T-cell (primary cell): ENCODE measurements around the gene METRNL. TPM values are rescaled to one million over a fixed set of nuclear protein-coding genes. Genes with fewer than 3 reads are reported as not detected.

Experiments
- ATAC-seq, 4 experiments: fragments of 200-7000 bp in 3 of 4; fragments of 150-1000 bp in 1 of 4; cut with Tn5 transposase; replicated peaks in 1 of 4; 1 replicate in 3 of 4; 2 replicates in 1 of 4; pipeline ENCODE4 v1.10.0; 2021; ENCODE audit warnings: moderate library complexity in 3 of 4, mild to moderate bottlenecking in 2 of 4, moderate number of reproducible peaks in 1 of 4
- CTCF ChIA-PET, 2 donors: fragments of 300-600 bp; sonication (Branson Sonifier 250); formaldehyde crosslinking; loops; one replicate each; lab custom pipeline; 2022; ENCODE audit warnings: antibody characterized with exemption in 2 of 2; lab: Charles Lee
- POLR2A ChIA-PET, 2 donors: fragments of 300-600 bp; sonication (Branson Sonifier 250); formaldehyde crosslinking; loops; one replicate each; lab custom pipeline; 2022; ENCODE audit warnings: antibody characterized with exemption in 2 of 2; lab: Charles Lee
- DNase-seq, 35 experiments: peaks; one replicate each; pipeline versions ENCODE4 v3.0.0 to v3.0.0-alpha.2; 2013 to 2023
- H3K27ac ChIP-seq: one replicate; pipeline ENCODE4 v1.5.1; 2013; ENCODE audit warnings: low read length
- H3K27me3 ChIP-seq, 2 experiments: replicated peaks in 1 of 2; 1 replicate in 1 of 2; 2 replicates in 1 of 2; pipeline versions ENCODE4 v1.6.1 to v1.7.0; 2013; ENCODE audit warnings: low read length in 1 of 2, mixed read lengths in 1 of 2; ENCODE audit not compliant: control insufficient read depth in 2 of 2, insufficient read depth in 2 of 2; ENCODE audit errors: extremely low read depth in 1 of 2
- H3K36me3 ChIP-seq, 2 donors: 1 replicate in 1 of 2; 2 replicates in 1 of 2; pipeline versions ENCODE4 v1.6.1 to v1.7.0; 2013; ENCODE audit warnings: low read length in 1 of 2; ENCODE audit not compliant: control insufficient read depth in 2 of 2, insufficient read depth in 1 of 2; ENCODE audit errors: extremely low read depth in 1 of 2
- H3K4me1 ChIP-seq, 2 experiments: 1 replicate in 1 of 2; 2 replicates in 1 of 2; pipeline versions ENCODE4 v1.6.1 to v1.7.0; 2013; ENCODE audit warnings: low read length in 2 of 2, mixed read lengths in 1 of 2; ENCODE audit not compliant: insufficient read depth in 2 of 2, control insufficient read depth in 1 of 2; ENCODE audit errors: extremely low read depth in 1 of 2
- H3K4me3 ChIP-seq, 2 donors: 1 replicate in 1 of 2; 2 replicates in 1 of 2; pipeline versions ENCODE4 v1.5.1 to v1.7.0; 2013; ENCODE audit warnings: mild to moderate bottlenecking in 2 of 2, low read length in 1 of 2, moderate library complexity in 1 of 2; ENCODE audit not compliant: control insufficient read depth in 1 of 2; ENCODE audit errors: extremely low read depth in 1 of 2
- H3K9me3 ChIP-seq: 2 replicates; pipeline ENCODE4 v1.7.0; 2013
- H3K27ac Mint-ChIP-seq, 2 donors: one replicate each; pipeline ENCODE4 v1.8.0; 2020 to 2021; ENCODE audit warnings: mild to moderate bottlenecking in 2 of 2, mixed read lengths in 2 of 2
- H3K27me3 Mint-ChIP-seq, 2 donors: one replicate each; pipeline ENCODE4 v1.8.0; 2021 to 2022; ENCODE audit warnings: mixed read lengths in 2 of 2
- H3K36me3 Mint-ChIP-seq: one replicate; pipeline ENCODE4 v1.8.0; 2021; ENCODE audit warnings: mixed read lengths
- H3K4me1 Mint-ChIP-seq, 3 donors: one replicate each; pipeline ENCODE4 v1.8.0; 2020 to 2022; ENCODE audit warnings: mixed read lengths in 3 of 3, mild to moderate bottlenecking in 1 of 3
- H3K4me3 Mint-ChIP-seq, 3 donors: one replicate each; pipeline ENCODE4 v1.8.0; 2020 to 2022; ENCODE audit warnings: mild to moderate bottlenecking in 3 of 3, mixed read lengths in 3 of 3, moderate library complexity in 3 of 3
- H3K9me3 Mint-ChIP-seq, 3 donors: one replicate each; pipeline ENCODE4 v1.8.0; 2020 to 2022; ENCODE audit warnings: mixed read lengths in 3 of 3
- WGBS: methylation state at CpG from one replicate; pipeline ENCODE4 v1.1.5; 2013; ENCODE audit warnings: missing lambda C conversion rate; ENCODE audit not compliant: insufficient coverage; 5-methylcytosine and 5-hydroxymethylcytosine counted together
- total RNA-seq, 35 experiments: library from RNA in 6 of 35; stranded (reverse) in 6 of 35; fragments of 120-200 nt in 1 of 35; gene quantifications; one replicate each; pipeline versions ENCODE4 v1.2.1 to v1.2.4 and lab custom pipeline; 2013 to 2026

The METRNL gene
- total RNA-seq, 5 donors from 2014 or later (not counting 1 experiment from before 2014, with no cell fraction given): 7.0 to 50.8 (median 11.9) TPM

DNA sequence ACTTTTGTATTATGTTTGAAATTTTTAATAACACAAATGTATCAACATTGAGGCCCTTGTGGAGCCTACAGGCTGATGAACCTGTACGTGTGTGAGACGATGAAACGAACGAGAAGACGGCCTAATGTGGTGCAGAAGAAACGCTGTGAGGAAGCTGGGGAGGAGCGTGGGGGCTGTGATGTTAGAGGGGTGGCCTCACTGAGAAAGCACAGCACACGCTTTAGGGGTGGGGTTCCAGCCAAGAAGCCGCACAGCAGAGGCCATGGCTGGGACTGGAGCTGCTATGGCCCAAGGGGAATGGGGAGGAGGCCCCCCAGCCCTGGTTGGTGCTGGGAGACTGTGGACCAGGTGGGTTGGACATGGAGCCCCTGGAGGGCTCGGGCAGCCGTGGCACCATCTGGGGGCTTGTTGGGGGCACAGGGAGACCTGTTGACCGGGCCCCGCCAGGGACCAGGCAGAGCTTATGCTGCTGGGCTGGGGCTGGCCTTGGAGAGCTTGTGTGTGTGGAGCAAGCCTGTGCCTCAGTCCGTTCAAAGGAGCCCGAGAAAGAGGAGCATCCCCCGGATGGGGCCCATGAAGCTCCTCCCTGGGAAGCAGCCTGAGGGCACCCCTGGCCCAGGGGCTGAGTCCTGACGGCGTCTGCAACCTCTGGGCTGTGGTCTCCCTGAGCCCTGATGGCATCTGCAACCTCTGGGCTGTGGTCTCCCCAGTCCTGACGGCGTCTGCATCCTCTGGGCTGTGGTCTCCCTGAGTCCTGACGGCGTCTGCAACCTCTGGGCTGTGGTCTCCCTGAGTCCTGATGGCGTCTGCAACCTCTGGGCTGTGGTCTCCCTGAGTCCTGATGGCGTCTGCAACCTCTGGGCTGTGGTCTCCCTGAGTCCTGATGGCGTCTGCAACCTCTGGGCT is 44.7 kb downstream of the METRNL start:
- ChIA-PET POLR2A (no interaction called here), CTCF (no interaction called here)
- DNase-seq (peak in 12 of 35 experiments; percentile 9 to 51 (median 31)), ATAC-seq (peak in 1 of 4 experiments; percentile 33)
- Mint-ChIP-seq H3K4me3 (no peak overlapping the region), H3K4me1 (peaks cover 13 to 39% (median 39%) of the 10 kb centered on the region in 3 donors), H3K36me3 (no peaks in the 10 kb centered on the region), H3K27me3 (peaks cover 27 to 42% of the 10 kb centered on the region in 2 donors), H3K27ac (peak overlapping the region in 1 of 2 donors; percentile 66), H3K9me3 (no peaks in the 10 kb centered on the region)
- Histone ChIP-seq H3K36me3 (no peaks in the 10 kb centered on the region), H3K4me1 (peaks cover 2 to 31% of the 10 kb centered on the region in 2 experiments), H3K9me3 (no peaks in the 10 kb centered on the region), H3K27me3 (peaks cover 0 to 64% of the 10 kb centered on the region in 2 experiments), H3K27ac (no peak overlapping the region), H3K4me3 (no peak overlapping the region)
- 61% methylated on average over 25 of the region's 25 CpGs for WGBS

DNA sequence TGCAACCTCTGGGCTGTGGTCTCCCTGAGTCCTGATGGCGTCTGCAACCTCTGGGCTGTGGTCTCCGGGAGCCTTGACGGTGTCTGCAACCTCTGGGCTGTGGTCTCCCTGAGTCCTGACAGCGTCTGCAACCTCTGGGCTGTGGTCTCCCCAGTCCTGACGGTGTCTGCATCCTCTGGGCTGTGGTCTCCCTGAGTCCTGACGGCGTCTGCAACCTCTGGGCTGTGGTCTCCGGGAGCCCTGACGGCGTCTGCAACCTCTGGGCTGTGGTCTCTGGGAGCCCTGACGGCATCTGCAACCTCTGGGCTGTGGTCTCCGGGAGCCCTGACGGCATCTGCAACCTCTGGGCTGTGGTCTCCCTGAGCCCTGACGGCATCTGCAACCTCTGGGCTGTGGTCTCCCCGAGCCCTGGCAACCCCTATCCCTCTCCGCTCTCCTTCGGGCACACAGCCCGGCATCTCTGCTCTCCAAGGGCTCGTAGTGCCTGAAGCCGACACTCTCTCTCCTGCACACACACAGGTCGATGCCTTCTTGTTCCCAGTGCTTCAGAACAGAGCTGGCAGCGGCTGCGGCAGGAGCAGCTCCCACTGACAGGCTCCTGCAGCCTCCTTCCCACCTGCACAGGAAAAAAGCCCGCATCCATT is 45.6 kb downstream of the METRNL start:
- peak in 30 of 35 experiments; percentile 20 to 70 (median 45) for DNase-seq
- no peaks in the 10 kb centered on the region for H3K36me3 Mint-ChIP-seq
- WGBS: 13% methylated on average over 19 of the region's 24 CpGs
- H3K4me1 Mint-ChIP-seq: peaks cover 13 to 35% (median 31%) of the 10 kb centered on the region in 3 donors
- peak overlapping the region in 1 of 2 donors; percentile 58 for H3K27ac Mint-ChIP-seq
- H3K9me3 ChIP-seq: no peaks in the 10 kb centered on the region
- H3K36me3 ChIP-seq: no peaks in the 10 kb centered on the region
- H3K4me3 Mint-ChIP-seq: peak overlapping the region in 2 of 3 donors; percentile 17 to 70
- H3K27me3 ChIP-seq: peaks cover 0 to 63% of the 10 kb centered on the region in 2 experiments
- no peak overlapping the region for H3K4me3 ChIP-seq
- H3K4me1 ChIP-seq: peaks cover 2 to 31% of the 10 kb centered on the region in 2 experiments
- ChIA-PET POLR2A (no interaction called here), CTCF (no interaction called here)
- H3K27me3 Mint-ChIP-seq: peaks cover 23 to 42% of the 10 kb centered on the region in 2 donors
- peak in 1 of 4 experiments; percentile 61 for ATAC-seq
- H3K27ac ChIP-seq: no peak overlapping the region
- H3K9me3 Mint-ChIP-seq: no peaks in the 10 kb centered on the region

DNA sequence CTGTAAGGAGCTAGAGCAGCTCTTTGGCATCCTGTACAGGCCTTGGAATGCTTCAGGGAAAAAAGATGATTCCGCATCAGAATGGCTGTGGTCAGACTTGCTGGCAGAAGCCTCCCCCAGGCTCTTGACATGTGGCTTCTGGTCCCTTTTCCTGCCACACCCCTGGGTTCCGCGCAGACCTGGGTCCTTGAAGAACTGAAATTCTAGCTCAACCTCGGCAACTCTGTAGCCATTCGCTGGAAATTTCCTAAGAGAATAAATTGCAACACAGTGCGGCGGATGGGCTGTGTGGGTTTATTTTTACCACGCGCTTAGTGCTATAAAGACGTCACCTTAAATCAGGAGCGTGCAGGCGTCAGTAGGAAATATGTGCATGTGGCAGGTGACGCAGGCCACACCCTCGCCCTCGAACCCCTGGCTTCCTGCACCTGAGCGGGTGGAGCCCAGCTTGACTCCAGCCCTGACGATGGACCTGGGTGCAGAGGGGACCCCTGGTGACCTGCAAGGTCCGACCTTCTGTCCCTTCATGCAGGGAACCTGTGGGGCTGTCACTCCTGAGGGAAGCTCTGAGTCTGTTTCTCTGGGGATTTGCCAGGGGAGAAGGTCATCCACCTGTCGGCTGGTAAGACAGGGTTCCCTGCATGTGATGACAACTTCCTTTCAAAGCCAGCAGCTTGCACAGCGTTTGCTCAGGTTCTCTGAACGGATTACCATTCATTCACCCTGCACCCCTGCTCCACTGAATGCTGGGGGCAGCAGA is 46.3 kb downstream of the METRNL start:
- H3K27me3 ChIP-seq: peaks cover 0 to 59% of the 10 kb centered on the region in 2 experiments
- peak in 27 of 35 experiments; percentile 10 to 64 (median 30) for DNase-seq
- WGBS: 12% methylated on average over 17 of the region's 21 CpGs
- ATAC-seq: peak in 2 of 4 experiments; percentile 53 to 85
- no peak overlapping the region for H3K27ac ChIP-seq
- H3K4me1 Mint-ChIP-seq: peaks cover 12 to 28% (median 24%) of the 10 kb centered on the region in 3 donors
- CTCF ChIA-PET: no interaction called here
- no peaks in the 10 kb centered on the region for H3K36me3 ChIP-seq
- H3K4me3 ChIP-seq: no peak overlapping the region
- H3K36me3 Mint-ChIP-seq: no peaks in the 10 kb centered on the region
- H3K9me3 ChIP-seq: no peaks in the 10 kb centered on the region
- H3K27me3 Mint-ChIP-seq: peaks cover 23 to 37% of the 10 kb centered on the region in 2 donors
- H3K4me3 Mint-ChIP-seq: peak overlapping the region; percentile 21 to 70 (median 36)
- H3K9me3 Mint-ChIP-seq: no peaks in the 10 kb centered on the region
- POLR2A ChIA-PET: no interaction called here
- no peak overlapping the region for H3K27ac Mint-ChIP-seq
- H3K4me1 ChIP-seq: peaks cover 0 to 25% of the 10 kb centered on the region in 2 experiments

DNA sequence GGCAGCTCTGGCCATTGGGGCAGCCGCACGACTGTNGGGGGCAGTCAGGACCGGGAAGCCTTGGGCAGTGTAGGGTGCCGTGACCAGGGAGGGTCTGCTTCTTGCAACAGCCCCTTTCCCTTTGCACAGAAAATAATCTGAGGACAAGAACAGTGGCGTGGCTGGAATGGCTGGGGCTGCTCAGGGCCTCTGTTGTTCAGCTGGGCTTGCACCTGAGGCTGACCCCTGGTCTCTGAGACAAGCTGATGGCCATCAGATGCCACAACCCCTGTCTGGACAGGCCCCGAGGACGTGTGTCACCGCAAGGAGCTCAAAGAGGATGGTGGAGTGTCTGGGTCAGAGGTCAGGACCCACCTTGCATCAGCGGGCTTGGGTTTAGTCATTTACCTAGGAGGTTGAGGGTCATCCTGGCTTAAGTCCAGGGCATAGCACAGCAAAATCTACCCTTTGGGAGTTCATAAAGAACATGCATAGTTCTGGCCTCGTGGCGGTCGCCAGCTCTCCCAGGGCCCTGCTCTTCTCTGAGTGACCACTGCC is 46.9 kb downstream of the METRNL start:
- ChIA-PET POLR2A (interaction anchor here in 1 of 2 donors (0.5 kb wide), 1 partner anchor 71 kb away, joined by 9 read pairs; no protein-coding TSS in a partner anchor), CTCF (no interaction called here)
- 90% methylated on average over 11 of the region's 12 CpGs for whole genome bisulfite sequencing
- Histone ChIP-seq H3K9me3 (no peaks in the 10 kb centered on the region), H3K4me1 (peaks cover 0 to 24% of the 10 kb centered on the region in 2 experiments), H3K27ac (no peak overlapping the region), H3K4me3 (no peak overlapping the region), H3K27me3 (peaks cover 0 to 59% of the 10 kb centered on the region in 2 experiments), H3K36me3 (no peaks in the 10 kb centered on the region)
- ATAC-seq (no peak), DNase-seq (no peak)
- Mint-ChIP-seq H3K9me3 (no peaks in the 10 kb centered on the region), H3K27me3 (peaks cover 23 to 36% of the 10 kb centered on the region in 2 donors), H3K36me3 (no peaks in the 10 kb centered on the region), H3K4me3 (peak overlapping the region in 1 of 3 donors; percentile 70), H3K4me1 (peaks cover 12 to 28% (median 24%) of the 10 kb centered on the region in 3 donors), H3K27ac (no peak overlapping the region)

DNA sequence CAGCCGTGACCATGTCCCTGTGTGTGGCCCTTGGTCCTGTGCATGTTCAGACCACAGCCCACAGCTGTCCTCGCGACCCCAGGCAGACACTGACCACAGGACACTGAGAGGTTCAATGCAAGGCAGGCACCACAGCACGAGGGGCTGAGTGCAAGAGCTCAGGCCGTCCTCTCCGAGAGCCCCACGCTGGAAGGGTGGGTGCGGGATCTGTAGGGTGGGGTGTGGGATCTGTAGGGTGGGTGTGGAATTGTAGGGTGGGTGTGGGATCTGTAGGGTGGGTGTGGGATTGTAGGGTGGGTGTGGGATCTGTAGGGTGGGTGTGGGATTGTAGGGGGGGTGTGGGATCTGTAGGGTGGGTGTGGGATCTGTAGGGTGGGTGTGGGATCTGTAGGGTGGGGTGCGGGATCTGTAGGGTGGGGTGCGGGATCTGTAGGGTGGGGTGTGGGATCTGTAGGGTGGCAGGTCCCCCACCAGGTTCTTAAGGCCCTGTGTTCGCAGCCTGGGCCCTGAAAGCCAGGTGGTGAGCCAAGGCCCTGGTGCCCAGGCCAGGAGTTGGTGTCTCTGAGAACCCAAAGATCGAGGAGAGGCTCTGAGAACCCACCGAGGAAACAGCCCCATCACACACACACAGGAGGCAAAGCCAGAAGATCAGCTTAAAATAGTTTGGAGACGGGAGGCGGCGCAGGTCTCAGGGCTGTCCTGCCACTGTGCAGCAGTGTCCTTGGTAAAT is 48.2 kb downstream of the METRNL start:
- Histone ChIP-seq H3K36me3 (no peaks in the 10 kb centered on the region), H3K9me3 (no peaks in the 10 kb centered on the region), H3K4me3 (no peak overlapping the region), H3K27ac (no peak overlapping the region), H3K27me3 (peaks cover 0 to 56% of the 10 kb centered on the region in 2 experiments), H3K4me1 (peaks cover 0 to 24% of the 10 kb centered on the region in 2 experiments)
- Mint-ChIP-seq H3K27me3 (peaks cover 16 to 27% of the 10 kb centered on the region in 2 donors), H3K36me3 (no peaks in the 10 kb centered on the region), H3K4me1 (peaks cover 12 to 24% (median 16%) of the 10 kb centered on the region in 3 donors), H3K4me3 (no peak overlapping the region), H3K27ac (no peak overlapping the region), H3K9me3 (no peaks in the 10 kb centered on the region)
- POLR2A ChIA-PET: no interaction called here
- WGBS: 88% methylated on average over 9 of the region's 16 CpGs
- ATAC-seq (no peak), DNase-seq (no peak)
- CTCF ChIA-PET: no interaction called here
